Heart right ventricle (tissue), 16 donors: ENCODE data around the gene DAB1. TPM values are rescaled to one million over a fixed set of nuclear protein-coding genes. Genes with fewer than 3 reads are reported as not detected.

Experiments used
- ATAC-seq, 8 donors: fragments of 200-7000 bp; cut with Tn5 transposase; one replicate each; pipeline ENCODE4 v1.9.1; 2020; ENCODE audit warnings: mild to moderate bottlenecking in 8 of 8, moderate library complexity in 8 of 8, moderate number of reproducible peaks in 1 of 8
- DNase-seq, 2 donors: peaks; one replicate each; pipeline ENCODE4 v3.0.0-alpha.2; 2020
- H3K27ac ChIP-seq, 10 donors: fragments of 200-600 bp; sonication (generic) in 2 of 10; one replicate each; pipeline versions ENCODE4 v1.5.0 to v1.8.0; 2020 to 2022; ENCODE audit warnings: mild to moderate bottlenecking in 3 of 10
- H3K27me3 ChIP-seq, 7 donors: fragments of 200-600 bp; one replicate each; pipeline ENCODE4 v1.8.0; 2021 to 2022; ENCODE audit warnings: mild to moderate bottlenecking in 2 of 7
- H3K36me3 ChIP-seq, 9 donors: fragments of 200-600 bp; sonication (generic) in 1 of 9; one replicate each; pipeline versions ENCODE4 v1.5.0 to v1.8.0; 2020 to 2022; ENCODE audit warnings: mild to moderate bottlenecking in 2 of 9
- H3K4me1 ChIP-seq, 9 donors: fragments of 200-600 bp; sonication (generic) in 1 of 9; one replicate each; pipeline versions ENCODE4 v1.5.0 to v1.8.0; 2020 to 2022; ENCODE audit warnings: mild to moderate bottlenecking in 4 of 9
- H3K4me3 ChIP-seq, 10 donors: fragments of 200-600 bp; sonication (generic) in 2 of 10; one replicate each; pipeline versions ENCODE4 v1.5.0 to v1.8.0; 2020 to 2022; ENCODE audit warnings: mild to moderate bottlenecking in 7 of 10, moderate library complexity in 2 of 10
- H3K9me3 ChIP-seq, 11 donors: fragments of 200-600 bp in 10 of 11; sonication (generic) in 2 of 11; one replicate each; pipeline versions ENCODE4 v1.5.0 to v1.8.0; 2013 to 2022; ENCODE audit warnings: mild to moderate bottlenecking in 2 of 11, control low read depth in 1 of 11, moderate library complexity in 1 of 11
- WGBS, 2 donors: extraction: QIAGEN DNeasy Blood & Tissue Kit; methylation state at CpG; one replicate each; pipeline ENCODE4 v1.1.7; 2013; ENCODE audit warnings: inconsistent platforms in 1 of 2; 5-methylcytosine and 5-hydroxymethylcytosine counted together
- intact Hi-C, 10 donors: fragments of 100-400 bp; cut with DNase I; formaldehyde crosslinking; loops; one replicate each; pipeline versions ENCODE4 v1.11.1 to v1.14.2; 2022
- polyA plus RNA-seq, 2 donors: library from polyadenylated mRNA; stranded (reverse); fragments of 200-250 nt; gene quantifications; one replicate each; pipeline ENCODE4 v1.2.3, GENCODE V29; 2013
- total RNA-seq, 10 donors: library from RNA; stranded (reverse); fragmentation: NEBNext Ultra II Directional in 3 of 10; extraction: Animal tissue kit (Norgen Biotek cat#: 25700) in 3 of 10; gene quantifications; one replicate each; pipeline versions ENCODE4 v1.2.1 to v1.2.4, GENCODE V29; 2021 to 2023
- TF ChIP-seq, protein P1 (sequence below), 9 donors: fragments of 200-600 bp; sonication (generic) in 2 of 9; IDR thresholded peaks; one replicate each; pipeline versions ENCODE4 v1.5.0 to v1.8.0; 2021 to 2022; ENCODE audit warnings: antibody characterized with exemption in 9 of 9, mild to moderate bottlenecking in 5 of 9, moderate library complexity in 1 of 9
- donor health status: Arrhythmogenic right ventricular cardiomyopathy.
- donor health status: ischemic (EF 13 %, LVEDD 7.1; RV severe dilation, severe dysfunction).
- donor health status: healthy with polysubstance abuse.
- donor health status: DM: no; HTN: yes; CAD: no.
- donor health status: DM: no; HTN: no; CAD: no.
- donor health status: ischemic (EF 25% LVEDD 6.9; RV normal size, moderate dysfunction).
- donor health status: ischemic (EF 25% LVEDD 5.7; RV mildly dilated, moderate dysfunction).
- donor health status: healthy.
- donor health status: DM: yes; HTN: yes; CAD: no.
- donor health status: Ischemic cardiomyopathy.
- donor health status: ischemic (EF 35%, LVEDD 5.7; RV mildly dilated, moderate dysfunction).
- donor health status: nonischemic (EF 11% LVEDD 7.7; RV severe dilation, severe dysfunction).
- donor health status: DM: yes; HTN: yes; CAD: no.
- donor health status: PGD.
- donor health status: ischemic (EF 29% LVEDD 5.4; RV normal size, mild dysfunction).
- donor health status: nonischemic (EF 23%, LVEDD 6.1; RV moderate dilation, normal function).

The DAB1 gene
- total and polyA plus RNA-seq, 12 donors, result 0.16 to 25.5 (median 8.1) TPM

DNA sequence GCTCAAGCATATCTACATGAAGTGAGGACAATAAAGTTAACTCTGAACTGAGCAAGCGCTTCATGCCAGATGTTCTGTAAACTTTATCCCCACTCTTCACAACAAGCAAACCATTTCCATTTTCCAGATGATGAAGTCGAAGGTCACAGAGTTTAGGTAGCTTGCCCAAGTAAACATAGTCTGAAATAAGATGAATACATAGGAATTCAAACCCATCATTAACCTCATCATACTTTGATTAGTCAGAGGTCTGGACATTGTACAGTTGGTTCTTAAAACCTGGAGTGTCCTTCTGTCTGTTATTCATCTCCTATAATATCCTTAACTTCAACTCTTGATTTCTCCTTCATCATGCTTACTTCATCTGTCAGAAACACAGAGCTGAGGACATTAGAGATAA lies 277.8 kb downstream of the DAB1 start:
- no peak for DNase-seq
- 88 to 94% methylated on average over 2 of the region's 2 CpGs for WGBS, 2 donors
- intact Hi-C loops, result no loop called here
- no peak overlapping the region for H3K4me3 ChIP-seq
- TF ChIP-seq, protein P1, sequence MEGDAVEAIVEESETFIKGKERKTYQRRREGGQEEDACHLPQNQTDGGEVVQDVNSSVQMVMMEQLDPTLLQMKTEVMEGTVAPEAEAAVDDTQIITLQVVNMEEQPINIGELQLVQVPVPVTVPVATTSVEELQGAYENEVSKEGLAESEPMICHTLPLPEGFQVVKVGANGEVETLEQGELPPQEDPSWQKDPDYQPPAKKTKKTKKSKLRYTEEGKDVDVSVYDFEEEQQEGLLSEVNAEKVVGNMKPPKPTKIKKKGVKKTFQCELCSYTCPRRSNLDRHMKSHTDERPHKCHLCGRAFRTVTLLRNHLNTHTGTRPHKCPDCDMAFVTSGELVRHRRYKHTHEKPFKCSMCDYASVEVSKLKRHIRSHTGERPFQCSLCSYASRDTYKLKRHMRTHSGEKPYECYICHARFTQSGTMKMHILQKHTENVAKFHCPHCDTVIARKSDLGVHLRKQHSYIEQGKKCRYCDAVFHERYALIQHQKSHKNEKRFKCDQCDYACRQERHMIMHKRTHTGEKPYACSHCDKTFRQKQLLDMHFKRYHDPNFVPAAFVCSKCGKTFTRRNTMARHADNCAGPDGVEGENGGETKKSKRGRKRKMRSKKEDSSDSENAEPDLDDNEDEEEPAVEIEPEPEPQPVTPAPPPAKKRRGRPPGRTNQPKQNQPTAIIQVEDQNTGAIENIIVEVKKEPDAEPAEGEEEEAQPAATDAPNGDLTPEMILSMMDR (IDR thresholded peaks at IDR 0.05), result no peak
- H3K36me3 ChIP-seq, result no peaks in the 10 kb centered on the region
- ATAC-seq, result no peak
- no peaks in the 10 kb centered on the region for H3K4me1 ChIP-seq
- no peaks in the 10 kb centered on the region for H3K27me3 ChIP-seq
- H3K9me3 ChIP-seq, result no peaks in the 10 kb centered on the region
- H3K27ac ChIP-seq, result no peak overlapping the region

DNA sequence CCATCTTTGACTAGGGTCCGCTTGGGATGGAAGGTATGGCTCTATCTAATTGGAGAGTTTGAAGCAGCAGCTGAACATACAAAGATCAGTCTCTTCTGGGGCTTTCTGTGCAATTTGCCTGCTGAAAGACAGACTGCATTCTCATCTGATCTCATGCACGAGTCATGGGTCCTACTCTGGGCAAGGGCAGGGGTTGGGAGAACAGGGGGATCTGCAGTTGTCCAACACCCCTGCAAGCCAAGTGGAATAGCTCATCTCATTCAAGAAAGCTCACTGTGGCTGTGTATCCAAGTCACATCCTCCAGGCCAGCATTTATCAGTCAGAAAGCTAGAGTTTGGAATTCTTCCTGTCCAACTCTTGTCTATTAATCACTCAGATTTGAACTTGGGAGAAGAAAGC lies 280.9 kb downstream of the DAB1 start:
- WGBS, 2 donors, result 75 to 76% methylated on average over 2 of the region's 2 CpGs
- no peaks in the 10 kb centered on the region for H3K9me3 ChIP-seq
- no peaks in the 10 kb centered on the region for H3K27me3 ChIP-seq
- no peak for DNase-seq
- intact Hi-C loops, result no loop called here
- no peak overlapping the region for H3K4me3 ChIP-seq
- TF ChIP-seq, protein P1 (IDR thresholded peaks at IDR 0.05), result no peak
- no peaks in the 10 kb centered on the region for H3K36me3 ChIP-seq
- ATAC-seq, result no peak
- H3K27ac ChIP-seq, result no peak overlapping the region
- H3K4me1 ChIP-seq, result no peaks in the 10 kb centered on the region

DNA sequence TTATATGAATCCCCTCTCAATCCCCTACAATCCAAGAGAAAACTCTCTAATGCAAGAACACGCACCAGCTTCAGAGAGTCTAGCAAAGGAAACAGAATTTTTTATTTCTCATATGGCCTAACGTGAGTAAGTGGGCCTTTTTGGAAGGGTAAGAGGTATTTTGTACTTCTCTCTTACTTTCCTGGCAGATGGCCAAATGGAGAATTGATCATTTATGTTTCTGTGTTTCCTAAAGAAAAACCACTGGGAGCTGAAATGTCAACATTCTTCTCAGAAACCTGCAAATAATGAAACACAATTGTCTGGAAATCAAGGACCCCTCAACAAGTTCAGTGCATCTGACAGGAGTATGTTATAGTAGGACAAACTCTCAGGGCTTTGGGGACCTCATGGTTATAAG lies 281.7 kb downstream of the DAB1 start:
- H3K4me1 ChIP-seq, result no peaks in the 10 kb centered on the region
- no peak overlapping the region for H3K27ac ChIP-seq
- intact Hi-C loops, result no loop called here
- no peak for DNase-seq
- ATAC-seq, result no peak
- H3K9me3 ChIP-seq, result no peaks in the 10 kb centered on the region
- WGBS, 2 donors, result 81 to 86% methylated on average over 2 of the region's 2 CpGs
- H3K27me3 ChIP-seq, result no peaks in the 10 kb centered on the region
- no peak overlapping the region for H3K4me3 ChIP-seq
- no peaks in the 10 kb centered on the region for H3K36me3 ChIP-seq
- TF ChIP-seq, protein P1 (IDR thresholded peaks at IDR 0.05), result no peak

DNA sequence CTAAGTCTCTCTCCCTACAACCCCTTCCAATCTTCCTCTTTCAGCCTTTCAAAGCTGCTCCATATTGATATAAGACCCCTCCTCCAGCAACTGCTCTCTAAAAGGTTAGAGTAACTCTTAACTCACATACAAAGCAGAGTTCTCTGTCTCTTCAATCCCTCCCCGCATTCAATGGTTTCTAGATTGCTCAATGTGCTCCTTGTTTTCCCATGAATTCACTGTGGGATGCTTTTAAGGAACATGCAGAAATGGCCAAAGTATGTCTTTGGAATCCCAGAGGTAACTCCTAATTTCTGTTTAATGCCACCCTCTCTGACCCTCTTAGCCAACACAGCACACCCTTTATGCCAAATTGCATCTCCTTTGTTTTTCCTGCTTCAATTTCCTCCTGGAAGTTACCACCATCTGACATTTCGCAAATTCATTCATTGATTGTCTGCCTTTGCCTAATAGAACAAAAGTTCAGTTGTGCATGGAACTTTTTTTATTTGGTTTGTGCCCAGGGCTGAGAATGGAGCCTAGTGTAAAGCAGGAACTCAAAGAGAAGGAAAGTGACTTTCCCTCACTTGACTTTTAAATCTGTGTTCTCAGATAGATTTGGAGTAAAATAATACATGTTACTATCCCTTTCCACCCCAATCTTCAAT lies 285.3 kb downstream of the DAB1 start:
- DNase-seq, result no peak
- TF ChIP-seq, protein P1 (IDR thresholded peaks at IDR 0.05), result no peak
- Histone ChIP-seq H3K27me3 (no peaks in the 10 kb centered on the region), H3K36me3 (no peaks in the 10 kb centered on the region), H3K4me1 (peaks cover 0 to 1% (median 0%) of the 10 kb centered on the region in 9 donors), H3K4me3 (no peak overlapping the region), H3K27ac (no peak overlapping the region), H3K9me3 (no peaks in the 10 kb centered on the region)
- no peak for ATAC-seq
- 91 to 96% methylated on average over 2 of the region's 2 CpGs for WGBS, 2 donors
- intact Hi-C loops, result no loop called here
